IMR-90 (cell line): ENCODE results near the gene SHROOM3. TPM values are rescaled to one million over a fixed set of nuclear protein-coding genes. Genes with fewer than 3 reads are reported as not detected.
A peak's percentile ranks its signal among the peaks of the same experiment; 100 is the strongest.

Source experiments
- ATAC-seq: fragments of 200-7000 bp; cut with Tn5 transposase; 2 replicates; pipeline ENCODE4 v1.9.1; 2020; ENCODE audit warnings: low read depth, mild to moderate bottlenecking, moderate library complexity
- BruUV-seq: library from RNA; stranded (reverse); fragments of 400-500 nt; replicated peaks from 2 replicates; lab custom pipeline; 2021; lab: Mats Ljungman, UMichigan
- CTCF ChIA-PET: fragments of 300-600 bp; formaldehyde crosslinking; extraction: SDS; loops from one replicate; lab custom pipeline; 2021; ENCODE audit warnings: antibody characterized with exemption; lab: Yijun Ruan, JAX
- POLR2A ChIA-PET: fragments of 300-600 bp; sonication (Branson Sonifier 250); formaldehyde crosslinking; loops from one replicate; lab custom pipeline; 2022; ENCODE audit warnings: antibody characterized with exemption; ENCODE audit not compliant: unreplicated experiment; lab: Charles Lee
- DNase-seq: peaks from one replicate; pipeline ENCODE4 v3.0.0; 2013
- H2AFZ ChIP-seq: replicated peaks from 2 replicates; pipeline ENCODE3; 2013; ENCODE audit warnings: low read length, mild to moderate bottlenecking; ENCODE audit not compliant: poor library complexity
- H2AK5ac ChIP-seq: 2 replicates; pipeline ENCODE4 v1.6.1; 2013; ENCODE audit warnings: low read depth, low read length, inconsistent platforms
- H2AK9ac ChIP-seq: replicated peaks from 2 replicates; pipeline ENCODE3; 2013; ENCODE audit warnings: mild to moderate bottlenecking, low read depth, low read length, moderate library complexity; ENCODE audit not compliant: poor library complexity
- H2BK120ac ChIP-seq: 2 replicates; pipeline ENCODE4 v1.6.1; 2013; ENCODE audit warnings: low read depth, low read length, inconsistent platforms
- H2BK15ac ChIP-seq: 3 replicates; pipeline ENCODE4 v1.6.1; 2013; ENCODE audit warnings: low read depth, low read length, inconsistent platforms
- H2BK20ac ChIP-seq: 2 replicates; pipeline ENCODE4 v1.6.1; 2013; ENCODE audit warnings: low read depth, mild to moderate bottlenecking, inconsistent platforms, low read length, moderate library complexity
- H2BK5ac ChIP-seq: 2 replicates; pipeline ENCODE4 v1.6.1; 2013; ENCODE audit warnings: mild to moderate bottlenecking, low read depth, low read length, inconsistent platforms; ENCODE audit not compliant: poor library complexity, severe bottlenecking
- H3K14ac ChIP-seq: replicated peaks from 2 replicates; pipeline ENCODE4 v1.6.1; 2013; ENCODE audit warnings: low read depth, low read length, inconsistent platforms
- H3K18ac ChIP-seq: 2 replicates; pipeline ENCODE4 v1.6.1; 2013; ENCODE audit warnings: low read depth, low read length, control low read depth
- H3K23ac ChIP-seq: 2 replicates; pipeline ENCODE4 v1.6.1; 2013; ENCODE audit warnings: low read depth, low read length, inconsistent platforms
- H3K27ac ChIP-seq: 2 replicates; pipeline ENCODE4 v1.5.1; 2013; ENCODE audit warnings: mild to moderate bottlenecking, control low read depth, low read length; ENCODE audit not compliant: insufficient read depth
- H3K27me3 ChIP-seq: 2 replicates; pipeline ENCODE4 v1.6.1; 2013; ENCODE audit warnings: low read length; ENCODE audit not compliant: control insufficient read depth, insufficient read depth
- H3K36me3 ChIP-seq: 2 replicates; pipeline ENCODE4 v1.6.1; 2013; ENCODE audit warnings: low read length, mixed read lengths; ENCODE audit not compliant: control insufficient read depth, insufficient read depth
- H3K4ac ChIP-seq: 2 replicates; pipeline ENCODE4 v1.6.1; 2013; ENCODE audit warnings: low read depth, low read length, inconsistent platforms
- H3K4me1 ChIP-seq: 2 replicates; pipeline ENCODE4 v1.6.1; 2013; ENCODE audit warnings: low read length, mixed read lengths; ENCODE audit not compliant: control insufficient read depth, insufficient read depth
- H3K4me2 ChIP-seq: 2 replicates; pipeline ENCODE4 v1.6.1; 2013; ENCODE audit warnings: low read depth, mild to moderate bottlenecking, control low read depth, low read length, moderate library complexity
- H3K4me3 ChIP-seq: 2 replicates; pipeline ENCODE4 v1.5.1; 2013; ENCODE audit warnings: low read depth, mild to moderate bottlenecking, control low read depth, low read length, moderate library complexity; ENCODE audit not compliant: insufficient read depth
- H3K56ac ChIP-seq: 2 replicates; pipeline ENCODE4 v1.6.1; 2013; ENCODE audit warnings: low read length, inconsistent platforms; ENCODE audit not compliant: insufficient read depth; ENCODE audit errors: extremely low read depth
- H3K79me1 ChIP-seq, 2 experiments: 2 replicates each; pipeline ENCODE4 v1.6.1; 2013; ENCODE audit warnings: low read length in 2 of 2, inconsistent platforms in 1 of 2, low read depth in 1 of 2
- H3K9ac ChIP-seq: 2 replicates; pipeline ENCODE4 v1.6.1; 2013; ENCODE audit warnings: low read depth, low read length, control low read depth
- H3K9me1 ChIP-seq: 2 replicates; pipeline ENCODE4 v1.6.1; 2013; ENCODE audit warnings: low read length, inconsistent platforms; ENCODE audit not compliant: insufficient read depth
- H3K9me3 ChIP-seq: 2 replicates; pipeline ENCODE4 v1.6.1; 2013; ENCODE audit warnings: low read length; ENCODE audit not compliant: control insufficient read depth, insufficient read depth
- H4K20me1 ChIP-seq: 2 replicates; pipeline ENCODE4 v1.6.1; 2013; ENCODE audit warnings: low read length, inconsistent platforms; ENCODE audit not compliant: insufficient read depth
- H4K5ac ChIP-seq: 2 replicates; pipeline ENCODE4 v1.6.1; 2013; ENCODE audit warnings: mild to moderate bottlenecking, low read depth, low read length, control low read depth
- H4K8ac ChIP-seq, 2 experiments: 2 replicates each; pipeline ENCODE4 v1.6.1; 2013; ENCODE audit warnings: low read depth in 2 of 2, low read length in 2 of 2, control low read depth in 1 of 2, inconsistent platforms in 1 of 2
- H4K91ac ChIP-seq: 2 replicates; pipeline ENCODE4 v1.6.1; 2013; ENCODE audit warnings: low read depth, low read length, inconsistent platforms; ENCODE audit not compliant: insufficient read depth
- CHD1 ChIP-seq: IDR thresholded peaks from 2 replicates; pipeline ENCODE4 v1.6.1; 2012; ENCODE audit warnings: low read depth, low read length, improper control_type of control experiment
- MXI1 ChIP-seq: IDR thresholded peaks from 2 replicates; pipeline ENCODE4 v1.6.1; 2012; ENCODE audit warnings: low read depth, mild to moderate bottlenecking, low read length, moderate library complexity, borderline replicate concordance
- NFE2L2 ChIP-seq: fragments of 150-350 bp; IDR thresholded peaks from 2 replicates; pipeline ENCODE4 v1.6.1; 2016; ENCODE audit warnings: low read depth, mild to moderate bottlenecking, low read length
- WGBS, 2 experiments: methylation state at CpG; one replicate each; pipeline versions ENCODE4 v1.1.5 to v1.1.7; 2013; ENCODE audit warnings: missing lambda C conversion rate in 2 of 2; ENCODE audit not compliant: insufficient read length in 1 of 2; ENCODE audit errors: extremely low coverage in 2 of 2; 5-methylcytosine and 5-hydroxymethylcytosine counted together
- dilution Hi-C: fragments of 300-500 bp; cut with HindIII; formaldehyde crosslinking; loops from one replicate; pipeline ENCODE4 v1.14.3; 2018; ENCODE audit warnings: low sequenced_read_pairs; ENCODE audit not compliant: unreplicated experiment
- in situ Hi-C: fragments of 300-500 bp; cut with MboI; formaldehyde crosslinking; loops from 3 replicates; pipeline ENCODE4 v1.14.3; 2019; ENCODE audit warnings: low sequenced_read_pairs, inconsistent platforms, mixed read lengths
- intact Hi-C: fragments of 100-400 bp; cut with micrococcal nuclease; formaldehyde crosslinking; loops from 2 replicates; pipeline ENCODE4 v1.10.0; 2022
- polyA plus RNA-seq, 3 experiments: library from polyadenylated mRNA; depleted of rRNA; stranded (reverse); fragments of >200 nt; gene quantifications; 2 replicates each; pipeline ENCODE4 v1.2.3, GENCODE V29; 2012; ENCODE audit warnings: low replicate concordance in 1 of 3
- total RNA-seq: library from RNA; depleted of rRNA; stranded (reverse); fragments of >200 nt; gene quantifications from 2 replicates; pipeline ENCODE4 v1.2.3, GENCODE V29; 2012

The SHROOM3 gene
- total and polyA plus RNA-seq, 2 of the 4 experiments (the other 2 are of a cell fraction) = 10.8 to 19.5 TPM

DNA sequence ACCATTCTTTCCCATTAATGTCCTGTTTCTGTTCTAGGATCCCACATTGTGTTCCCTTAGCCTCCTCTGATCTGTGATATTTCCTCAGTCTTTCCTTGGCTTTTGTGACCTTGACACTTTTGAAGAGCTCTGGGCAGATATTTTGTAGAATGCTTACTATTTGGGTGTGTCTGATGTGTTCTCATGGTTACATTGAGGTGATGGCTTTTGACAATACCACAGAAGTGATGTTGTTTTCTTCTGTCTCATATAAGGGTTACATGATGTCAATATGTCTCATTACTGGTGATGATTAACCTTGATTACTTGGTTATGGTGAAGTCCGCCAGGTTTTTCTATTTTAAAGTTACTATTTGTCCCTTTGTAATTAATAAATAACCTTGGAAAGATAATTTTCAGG lies 279.2 kb downstream of the SHROOM3 start:
- ATAC-seq = no peak
- in situ Hi-C loops = no loop called here
- CTCF ChIA-PET = interaction anchor here (0.9 kb wide), 1 partner anchor 10 kb away, joined by 3 read pairs; no protein-coding TSS in a partner anchor

More for the DNA sequence above, 279.2 kb downstream of the SHROOM3 start:
- Histone ChIP-seq H3K9me3 (no peaks in the 10 kb centered on the region), H3K18ac (peak overlapping the region; percentile 44; the same call in 1 of the 2 replicates), H3K9me1 (peaks cover 24% of the 10 kb centered on the region), H2BK5ac (no peak overlapping the region), H2BK120ac (no peak overlapping the region), H3K14ac (no peak overlapping the region; the same call in 1 of the 2 replicates), H2AFZ (no peak overlapping the region), H3K4me1 (peaks cover 16% of the 10 kb centered on the region), H3K27me3 (no peaks in the 10 kb centered on the region), H2AK5ac (no peak overlapping the region), H3K36me3 (peaks cover 14% of the 10 kb centered on the region), H3K23ac (no peak overlapping the region; the same call in 1 of the 2 replicates), H4K20me1 (no peaks in the 10 kb centered on the region), H2BK15ac (no peak overlapping the region), H3K9ac (no peak overlapping the region), H4K5ac (no peak overlapping the region), H3K27ac (no peak overlapping the region), H3K4me3 (no peak overlapping the region), H3K79me1 (peaks cover 31 to 78% of the 10 kb centered on the region in 2 experiments), H2AK9ac (no peak overlapping the region), H2BK20ac (no peak overlapping the region), H3K4ac (no peak overlapping the region), H3K4me2 (no peak overlapping the region), H4K8ac (peak overlapping the region in 1 of 2 experiments; percentile 37; a peak in 1 of 4 replicates), H4K91ac (no peak overlapping the region), H3K56ac (no peak overlapping the region)
- no CpG with 5 or more reads among the region's 1 CpG for WGBS, 2 experiments
- TF ChIP-seq NFE2L2 (no peak), MXI1 (no peak), CHD1 (no peak)
- dilution Hi-C loops (no loop called here), intact Hi-C loops (no loop called here)
- no peak for DNase-seq
- no TSS peak for BruUV-seq
- POLR2A ChIA-PET = no interaction called here
